AML-193 (cell line): Measurements from ENCODE around the gene AJM1.
"Not testable (repeated sequence)": the region's sequence is repeated elsewhere in the genome, so short reads cannot be mapped to it uniquely, and the experiment has no call there.

ENCODE experiments used
- DNase-seq, 2 experiments: peaks; one replicate each; lab custom pipeline; 2025; lab: John Stamatoyannopoulos, UW

AJM1 gene

DNA sequence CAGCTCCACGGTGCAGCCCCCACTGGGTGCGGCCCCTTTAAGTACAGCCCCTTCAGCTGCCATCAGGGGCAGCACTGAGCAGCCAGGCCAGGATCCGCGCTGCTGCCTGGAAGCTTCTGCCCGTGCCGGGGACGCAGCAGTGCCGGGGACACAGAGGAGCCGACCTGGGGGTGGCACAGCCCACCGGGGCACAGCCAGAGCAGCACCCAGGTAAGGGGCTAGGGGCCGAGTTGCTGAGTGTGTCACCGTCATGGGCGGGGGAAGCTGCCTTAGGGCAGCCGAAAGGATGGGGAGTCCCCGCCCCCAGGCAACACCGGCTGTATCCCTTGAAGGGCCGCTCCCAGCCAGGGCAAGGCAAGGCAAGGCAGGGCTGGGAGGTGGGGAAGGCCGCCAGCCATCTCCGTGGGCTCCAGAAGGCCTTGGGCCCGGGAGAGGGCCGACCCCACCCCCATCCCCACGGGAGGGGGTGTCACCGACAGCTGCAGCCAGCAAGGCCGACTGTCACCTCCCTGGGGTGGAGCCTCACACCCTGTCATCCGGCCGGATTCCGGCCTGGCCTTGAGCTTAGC is at the start of gene AJM1:
TSS of gene AJM1 (plus strand) at position 99 of the 569 bp plus-strand sequence. CDS start 1,937 bp downstream, outside the sequence.
- peak; percentile 61 to 64 for DNase-seq

DNA sequence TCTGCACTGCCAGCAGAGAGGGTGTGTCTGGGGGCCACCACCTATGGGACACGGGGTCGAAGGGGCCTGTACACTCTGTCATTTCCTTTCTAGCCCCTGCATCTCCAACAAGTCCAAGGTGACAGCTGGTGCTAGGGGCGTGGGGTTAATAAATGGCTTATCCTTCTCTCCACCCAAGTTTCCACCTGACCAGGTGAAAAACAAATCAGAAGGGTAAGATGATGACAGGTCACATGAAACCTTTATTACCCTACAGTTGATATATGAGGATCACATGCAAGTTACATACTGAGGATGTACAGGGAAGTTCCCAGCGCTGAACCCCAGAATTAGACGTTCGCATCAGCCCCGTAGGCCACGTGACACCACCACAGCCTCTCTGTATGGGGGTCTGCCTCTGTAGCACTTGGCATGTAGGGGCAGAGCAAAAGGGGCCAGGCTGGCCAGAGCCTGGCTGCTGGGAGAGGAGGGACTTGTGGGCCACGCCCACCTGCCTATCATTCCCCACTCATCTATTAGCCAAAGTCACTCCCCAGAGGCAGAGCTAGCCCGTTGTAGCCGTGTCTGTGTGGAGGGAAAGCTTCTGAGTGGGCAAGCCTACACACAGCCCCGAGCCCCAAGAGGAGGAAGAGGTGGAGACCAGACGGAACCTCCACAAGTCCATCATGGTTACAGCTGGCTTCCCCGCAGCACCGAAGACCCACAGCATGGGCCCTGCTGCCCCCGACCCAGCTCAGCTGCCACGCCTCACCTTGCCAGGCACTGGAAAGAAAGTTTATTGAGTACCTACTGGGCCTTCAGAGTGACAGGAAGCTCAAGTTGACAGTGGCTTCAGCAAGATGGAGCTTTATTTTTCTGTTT is 49.0 kb upstream of the AJM1 start:
- no peak for DNase-seq

DNA sequence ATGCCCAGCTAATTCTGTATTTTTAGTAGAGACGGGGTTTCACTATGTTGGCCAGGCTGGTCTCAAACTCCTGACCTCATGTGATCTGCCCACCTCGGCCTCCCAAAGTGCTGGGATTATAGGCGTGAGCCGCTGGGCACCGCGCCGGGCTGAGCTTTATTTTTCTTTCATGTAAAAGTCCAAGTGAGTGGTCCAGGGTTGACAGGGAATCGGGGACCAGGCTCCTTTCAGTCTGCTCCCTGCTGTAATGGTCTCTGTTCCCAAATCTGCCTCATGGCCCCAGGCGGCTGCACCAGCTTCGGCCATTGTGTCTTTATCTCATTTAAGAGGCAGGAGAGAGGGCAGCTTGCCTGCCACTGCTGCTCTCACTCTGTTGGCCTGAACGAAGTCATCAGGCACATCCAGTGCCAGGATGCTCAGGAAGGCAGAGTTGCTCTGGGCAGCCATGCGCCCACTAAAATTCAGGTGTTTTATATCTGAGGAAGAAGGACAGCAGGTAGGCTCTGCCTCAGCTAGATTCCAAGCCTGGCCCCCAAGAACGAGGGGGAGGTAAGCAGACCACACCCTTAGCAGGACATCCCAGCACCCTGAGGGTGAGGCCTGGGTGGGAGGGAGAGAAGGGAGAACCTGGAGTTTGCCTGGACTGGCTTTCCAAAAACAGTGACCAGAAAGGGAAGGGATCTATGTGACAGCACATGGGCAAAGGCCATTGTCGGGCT is 47.8 kb upstream of the AJM1 start:
- no peak for DNase-seq

- DNase-seq, result peak in 1 of 2 experiments; percentile 21
Observed at GRCh38 chr9:136795000-136795348, 47.3 kb upstream of the AJM1 start.

DNA sequence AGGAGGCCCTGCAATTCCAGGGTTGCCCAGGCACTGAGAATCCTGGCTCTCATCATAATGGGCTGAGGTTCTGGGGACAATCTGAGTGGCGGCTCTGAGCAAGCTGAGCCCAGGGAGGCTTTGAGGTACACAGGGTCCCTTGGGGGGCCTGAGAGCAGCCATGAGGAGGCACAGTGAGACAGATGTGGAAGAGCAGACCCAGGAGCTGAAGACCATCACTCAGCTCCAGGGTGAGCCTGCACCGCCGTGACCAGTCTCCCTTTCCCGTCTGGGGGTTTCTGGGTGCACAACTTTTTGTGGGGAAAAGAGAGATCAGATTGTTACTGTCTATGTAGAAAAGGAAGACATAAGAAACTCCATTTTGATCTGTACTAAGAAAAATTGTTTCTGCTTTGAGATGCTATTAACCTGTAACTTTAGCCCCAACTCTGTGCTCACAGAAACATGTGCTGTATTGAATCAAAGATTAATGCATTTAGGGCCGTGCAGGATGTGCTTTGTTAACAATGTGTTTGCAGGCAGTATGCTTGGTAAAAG is 46.0 kb upstream of the AJM1 start, which contains the start of gene CCDC183:
TSS of gene CCDC183 (plus strand) at position 101 of the 537 bp plus-strand sequence. CDS start at position 161, 60 bp downstream.
- no peak for DNase-seq

GRCh38 chr9:136796775-136797347 is 45.4 kb upstream of the AJM1 start:
- not testable (repeated sequence) for DNase-seq

- no peak for DNase-seq
Observed at GRCh38 chr9:136798708-136799078, 43.6 kb upstream of the AJM1 start.

DNA sequence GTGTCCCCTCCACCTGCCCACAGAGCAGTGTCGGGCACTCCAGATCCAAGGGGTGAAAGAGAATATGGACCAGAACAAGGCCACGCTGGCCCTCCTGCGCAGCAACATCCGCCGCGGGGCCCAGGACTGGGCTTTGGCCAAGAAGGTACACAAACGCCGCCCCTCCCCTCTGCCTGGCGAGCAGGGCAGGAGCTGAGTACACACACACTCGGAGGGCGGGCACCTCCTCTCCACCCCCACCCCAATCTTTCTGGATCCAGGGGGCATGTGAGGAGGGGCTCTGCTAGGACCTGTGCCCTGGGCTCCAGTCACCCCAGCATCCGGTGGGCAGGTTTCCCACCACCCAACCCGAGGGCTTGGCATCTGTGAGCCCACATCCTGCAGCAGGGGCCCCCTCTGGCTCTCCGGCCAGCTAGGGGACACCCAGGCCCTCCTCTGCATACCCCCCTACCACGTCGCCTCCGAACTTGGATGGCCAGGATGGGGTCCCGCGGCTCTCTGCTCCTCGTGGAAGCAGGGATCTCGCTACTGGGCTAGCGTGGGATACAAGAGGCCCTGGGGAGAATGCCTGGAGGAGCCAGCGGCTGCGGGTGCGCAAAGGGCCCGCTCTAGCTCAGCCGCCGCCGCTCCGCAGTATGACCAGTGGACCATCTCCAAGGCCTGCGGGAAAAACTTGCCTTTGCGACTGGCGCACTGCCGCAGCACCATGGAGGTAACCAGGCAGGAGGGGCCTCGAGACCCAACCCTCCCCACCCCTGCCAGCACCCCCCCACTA is 43.0 kb upstream of the AJM1 start:
- DNase-seq, result no peak

GRCh38 chr9:136799854-136800657 is 42.2 kb upstream of the AJM1 start:
- DNase-seq, result peak; percentile 36 to 47

DNA sequence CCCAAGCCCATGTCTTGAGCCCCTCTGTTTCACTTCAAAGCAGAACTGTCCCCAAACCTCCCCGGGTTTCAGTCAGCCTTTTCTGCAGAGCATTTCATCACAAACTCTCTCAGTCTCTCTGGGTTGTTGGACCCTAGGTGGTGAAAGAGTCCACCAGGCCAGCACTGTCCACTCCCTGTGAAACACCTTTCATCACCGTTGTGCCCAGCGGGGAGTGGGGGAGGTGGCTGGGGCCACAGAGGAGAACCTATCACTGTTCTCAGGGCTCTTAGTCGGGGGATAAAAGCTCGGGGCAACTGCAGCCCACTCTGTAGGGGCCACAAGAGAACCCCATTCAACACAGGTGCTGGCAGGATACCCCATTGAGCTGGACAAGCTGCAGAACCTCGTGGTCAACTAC is 40.0 kb upstream of the AJM1 start:
- no peak for DNase-seq

- not testable (repeated sequence) for DNase-seq
Observed at GRCh38 chr9:136803009-136803550, 39.2 kb upstream of the AJM1 start.

- no peak for DNase-seq
Observed at GRCh38 chr9:136803551-136804508, 38.4 kb upstream of the AJM1 start.

DNA sequence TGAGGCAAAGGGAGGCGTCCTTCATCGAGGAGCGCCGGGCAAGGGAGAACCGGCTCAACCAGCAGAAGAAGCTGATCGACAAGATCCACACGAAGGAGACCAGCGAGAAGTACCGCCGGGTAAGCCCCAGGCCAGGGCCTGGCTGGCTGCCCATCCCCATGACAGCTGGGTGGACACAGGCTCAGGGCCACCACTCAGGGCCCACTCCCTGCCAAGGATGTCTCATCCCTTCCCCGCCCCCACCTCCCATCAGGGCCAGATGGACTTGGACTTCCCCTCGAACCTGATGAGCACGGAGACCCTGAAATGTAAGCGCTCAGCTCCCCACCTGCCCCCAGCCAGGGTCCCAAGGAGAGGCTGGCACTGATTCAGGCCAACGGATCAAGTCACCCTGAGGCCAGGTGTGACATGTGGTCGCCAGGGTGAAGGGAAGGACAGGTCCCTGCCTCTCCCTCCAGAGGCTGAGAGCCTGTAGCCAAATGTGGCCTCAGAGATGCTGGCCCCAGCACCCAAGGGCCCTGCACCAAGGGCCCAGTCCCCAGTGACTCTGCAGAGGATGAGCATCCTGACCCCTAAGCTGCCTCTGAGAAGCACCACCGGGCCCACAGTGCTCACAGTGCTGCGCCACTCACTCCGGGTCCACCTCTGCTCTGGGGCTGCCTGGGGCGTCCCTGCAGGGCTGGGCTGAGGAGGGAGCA is 37.6 kb upstream of the AJM1 start:
- DNase-seq, result no peak

GRCh38 chr9:136805207-136805740 is 37.0 kb upstream of the AJM1 start:
- no peak for DNase-seq

DNA sequence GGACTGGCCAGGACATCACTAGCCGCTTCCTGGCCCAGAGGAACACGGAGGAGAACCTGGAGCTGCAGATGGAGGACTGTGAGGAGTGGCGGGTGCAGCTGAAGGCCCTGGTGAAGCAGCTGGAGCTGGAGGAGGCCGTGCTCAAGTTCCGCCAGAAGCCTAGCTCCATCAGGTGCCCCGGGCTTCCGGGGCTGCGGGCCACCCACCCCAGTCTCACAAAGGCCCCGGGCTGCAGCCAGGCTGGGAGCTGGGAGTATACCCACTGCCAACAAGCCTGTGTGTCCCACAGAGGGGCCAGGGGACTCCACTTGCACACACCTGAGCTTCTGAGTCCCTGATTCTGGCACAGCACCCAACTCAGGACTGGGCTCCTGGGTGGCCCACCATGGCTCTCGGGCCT is 36.2 kb upstream of the AJM1 start:
- DNase-seq, result no peak

DNA sequence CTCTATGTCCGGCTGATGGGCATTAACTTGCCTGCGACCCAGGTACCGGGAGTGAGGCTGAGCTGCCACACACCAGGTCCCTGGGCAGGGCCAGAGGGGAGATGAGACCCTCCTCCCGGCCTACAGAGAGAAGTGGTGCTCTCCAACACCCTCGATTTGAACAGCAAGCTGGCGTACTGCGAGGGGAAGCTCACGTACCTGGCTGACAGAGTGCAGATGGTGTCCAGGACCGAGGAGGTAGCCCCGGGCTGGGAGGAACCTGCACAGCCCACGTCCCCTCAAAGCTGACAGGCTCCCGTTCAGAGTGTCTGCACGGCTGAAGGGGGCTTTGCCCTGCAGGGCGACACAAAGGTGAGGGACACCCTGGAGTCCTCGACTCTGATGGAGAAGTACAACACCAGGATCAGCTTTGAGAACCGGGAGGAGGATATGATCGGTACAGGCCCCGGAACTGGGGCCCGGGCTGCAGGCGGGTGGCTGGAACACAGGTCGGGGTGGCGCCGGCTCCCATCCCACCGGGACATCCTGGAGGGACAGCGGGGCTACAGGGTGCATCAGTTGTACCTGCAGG is 35.6 kb upstream of the AJM1 start:
- no peak for DNase-seq

DNA sequence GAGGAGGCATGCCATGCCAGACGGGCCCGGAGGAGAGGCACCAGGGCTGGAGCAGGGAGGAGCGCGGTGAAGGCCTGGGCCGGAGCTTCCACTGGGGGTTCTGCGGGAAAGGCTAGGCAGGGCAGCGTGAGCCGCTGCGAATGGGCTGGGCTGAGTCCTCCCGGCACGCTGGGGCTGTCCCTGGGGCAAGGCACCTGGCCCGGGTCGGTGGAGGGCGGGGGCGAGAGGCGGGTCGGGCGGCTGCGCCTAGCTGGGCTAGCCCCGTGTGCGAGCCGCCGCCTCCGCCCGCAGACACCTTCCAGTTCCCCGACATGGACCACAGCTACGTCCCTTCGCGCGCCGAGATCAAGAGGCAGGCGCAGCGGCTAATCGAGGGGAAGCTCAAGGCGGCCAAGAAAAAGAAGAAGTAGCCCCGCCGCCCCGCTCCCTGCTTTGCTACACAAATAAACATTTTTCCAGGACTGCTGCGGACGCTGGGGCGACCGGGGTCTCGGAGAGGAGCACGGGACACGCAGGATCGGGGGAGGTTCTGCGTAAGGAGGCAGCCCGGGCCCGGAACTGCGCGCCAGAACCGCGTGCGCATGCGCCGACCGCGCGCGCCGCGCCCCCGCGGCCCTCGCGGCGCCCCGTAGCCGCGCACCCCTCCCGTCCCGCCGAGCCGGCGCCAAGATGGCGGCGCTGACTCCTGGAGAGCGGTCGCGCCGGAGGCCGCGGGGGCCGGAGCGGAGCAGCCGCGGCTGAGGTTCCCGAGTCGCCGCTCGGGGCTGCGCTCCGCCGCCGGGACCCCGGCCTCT is 34.8 kb upstream of the AJM1 start, which contains the start of gene RABL6:
TSS of gene RABL6 (plus strand) at position 668 of the 794 bp plus-strand sequence. CDS start 249 bp downstream, outside the sequence.
- DNase-seq, result peak; percentile 71 to 74
